Peyer's patch (tissue), 4 donors: ENCODE measurements around the gene GLIS1. TPM values are rescaled to one million over a fixed set of nuclear protein-coding genes. Genes with fewer than 3 reads are reported as not detected.
A peak's percentile ranks its signal among the peaks of the same experiment; 100 is the strongest.

Experiments
- DNase-seq, 3 donors: peaks; one replicate each; pipeline ENCODE4 v3.0.0-alpha.2; 2017 to 2019
- H3K27ac ChIP-seq, 4 donors: fragments of 200-600 bp; sonication (generic); one replicate each; pipeline ENCODE4 v1.5.1; 2016 to 2019
- H3K27me3 ChIP-seq, 2 donors: fragments of 200-600 bp; sonication (generic); one replicate each; pipeline ENCODE4 v1.5.1; 2019
- H3K36me3 ChIP-seq, 3 donors: fragments of 200-600 bp; sonication (generic); one replicate each; pipeline ENCODE4 v1.5.1; 2016 to 2019
- H3K4me1 ChIP-seq, 4 donors: fragments of 200-600 bp; sonication (generic); one replicate each; pipeline ENCODE4 v1.5.1; 2016 to 2019
- H3K4me3 ChIP-seq, 4 donors: fragments of 200-600 bp; sonication (generic); 1 replicate in 3 of 4; 2 replicates in 1 of 4; pipeline ENCODE4 v1.5.1; 2016 to 2019; ENCODE audit warnings: mild to moderate bottlenecking in 1 of 4
- H3K9me3 ChIP-seq, 4 donors: fragments of 200-600 bp; sonication (generic); one replicate each; pipeline ENCODE4 v1.5.1; 2016 to 2019; ENCODE audit warnings: mild to moderate bottlenecking in 1 of 4
- POLR2A ChIP-seq, 2 donors: fragments of 450-650 bp; IDR thresholded peaks; one replicate each; pipeline ENCODE4 v1.5.1; 2017; ENCODE audit warnings: antibody characterized with exemption in 2 of 2, mild to moderate bottlenecking in 2 of 2, moderate library complexity in 2 of 2
- total RNA-seq, 4 donors: library from RNA; depleted of rRNA; stranded (reverse); fragments of >200 nt; gene quantifications; one replicate each; pipeline ENCODE4 v1.1.0, GENCODE V29; 2016
- TF ChIP-seq, protein P1 (sequence below), 6 experiments: fragments of 450-650 bp in 4 of 6; fragments of 200-600 bp in 2 of 6; sonication (generic) in 1 of 6; IDR thresholded peaks; one replicate each; pipeline ENCODE4 v1.5.1; 2017 to 2019; ENCODE audit warnings: antibody characterized with exemption in 6 of 6, mild to moderate bottlenecking in 3 of 6, moderate library complexity in 1 of 6

Gene GLIS1
- total RNA-seq, 4 donors from 2014 or later = 0.54 to 1.7 (median 0.66) TPM; not detected in 1

DNA sequence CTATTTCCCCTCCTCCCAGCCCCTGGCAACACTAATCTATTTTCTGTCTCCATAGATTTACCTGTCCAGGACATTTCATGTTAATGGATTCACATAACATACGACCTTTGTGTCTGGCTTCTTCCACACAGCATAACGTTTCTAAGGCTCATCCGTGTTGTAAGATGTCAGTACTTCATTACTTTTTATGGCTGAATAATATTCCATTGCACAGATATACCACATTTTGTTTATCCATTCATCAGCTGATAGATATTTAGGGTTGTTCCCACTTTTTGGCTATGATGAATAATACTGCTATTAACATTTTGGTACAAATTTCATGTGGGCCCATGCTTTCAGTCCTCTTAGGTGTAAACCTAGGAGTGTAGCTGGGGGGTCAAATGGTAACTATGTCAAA is 38.2 kb downstream of the GLIS1 start:
- no peak for TF ChIP-seq POLR2A (IDR thresholded peaks at IDR 0.05)
- TF ChIP-seq, protein P1, sequence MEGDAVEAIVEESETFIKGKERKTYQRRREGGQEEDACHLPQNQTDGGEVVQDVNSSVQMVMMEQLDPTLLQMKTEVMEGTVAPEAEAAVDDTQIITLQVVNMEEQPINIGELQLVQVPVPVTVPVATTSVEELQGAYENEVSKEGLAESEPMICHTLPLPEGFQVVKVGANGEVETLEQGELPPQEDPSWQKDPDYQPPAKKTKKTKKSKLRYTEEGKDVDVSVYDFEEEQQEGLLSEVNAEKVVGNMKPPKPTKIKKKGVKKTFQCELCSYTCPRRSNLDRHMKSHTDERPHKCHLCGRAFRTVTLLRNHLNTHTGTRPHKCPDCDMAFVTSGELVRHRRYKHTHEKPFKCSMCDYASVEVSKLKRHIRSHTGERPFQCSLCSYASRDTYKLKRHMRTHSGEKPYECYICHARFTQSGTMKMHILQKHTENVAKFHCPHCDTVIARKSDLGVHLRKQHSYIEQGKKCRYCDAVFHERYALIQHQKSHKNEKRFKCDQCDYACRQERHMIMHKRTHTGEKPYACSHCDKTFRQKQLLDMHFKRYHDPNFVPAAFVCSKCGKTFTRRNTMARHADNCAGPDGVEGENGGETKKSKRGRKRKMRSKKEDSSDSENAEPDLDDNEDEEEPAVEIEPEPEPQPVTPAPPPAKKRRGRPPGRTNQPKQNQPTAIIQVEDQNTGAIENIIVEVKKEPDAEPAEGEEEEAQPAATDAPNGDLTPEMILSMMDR (IDR thresholded peaks at IDR 0.05) = no peak
- no peaks in the 10 kb centered on the region for H3K36me3 ChIP-seq

DNA sequence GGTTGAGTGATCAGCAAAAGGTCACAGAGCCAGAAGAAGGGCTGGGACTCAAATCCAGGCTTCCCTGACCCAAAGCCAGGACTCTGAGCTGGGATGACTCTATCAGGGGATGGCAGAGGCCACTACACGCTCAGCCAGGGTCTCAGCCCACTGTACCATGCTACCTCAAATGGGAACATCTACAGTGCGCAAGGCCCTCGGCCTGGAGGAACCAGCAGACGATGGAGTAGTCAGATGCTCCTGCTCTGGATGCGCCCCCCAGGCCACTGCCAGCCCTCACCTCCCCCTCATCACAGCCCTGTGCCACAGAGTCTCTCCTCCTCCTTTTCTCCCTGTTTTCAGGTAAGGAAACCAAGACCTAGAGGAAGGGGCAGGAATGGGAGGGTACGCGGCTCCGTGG is 39.0 kb downstream of the GLIS1 start:
- TF ChIP-seq POLR2A (IDR thresholded peaks at IDR 0.05) = no peak
- TF ChIP-seq, protein P1 (IDR thresholded peaks at IDR 0.05) = no peak
- H3K27ac ChIP-seq = no peak overlapping the region
- DNase-seq = peak in 1 of 3 donors; percentile 21
- H3K36me3 ChIP-seq = no peaks in the 10 kb centered on the region
- no peaks in the 10 kb centered on the region for H3K9me3 ChIP-seq
- H3K4me1 ChIP-seq = peaks cover 0 to 5% (median 0%) of the 10 kb centered on the region in 4 donors
- H3K4me3 ChIP-seq = no peak overlapping the region
- H3K27me3 ChIP-seq = no peaks in the 10 kb centered on the region

More for the DNA sequence above, 38.2 kb downstream of the GLIS1 start:
- H3K27me3 ChIP-seq = no peaks in the 10 kb centered on the region
- H3K9me3 ChIP-seq = no peaks in the 10 kb centered on the region
- H3K4me3 ChIP-seq = no peak overlapping the region
- H3K4me1 ChIP-seq = peaks cover 0 to 5% (median 0%) of the 10 kb centered on the region in 4 donors
- no peak overlapping the region for H3K27ac ChIP-seq
- DNase-seq = no peak

DNA sequence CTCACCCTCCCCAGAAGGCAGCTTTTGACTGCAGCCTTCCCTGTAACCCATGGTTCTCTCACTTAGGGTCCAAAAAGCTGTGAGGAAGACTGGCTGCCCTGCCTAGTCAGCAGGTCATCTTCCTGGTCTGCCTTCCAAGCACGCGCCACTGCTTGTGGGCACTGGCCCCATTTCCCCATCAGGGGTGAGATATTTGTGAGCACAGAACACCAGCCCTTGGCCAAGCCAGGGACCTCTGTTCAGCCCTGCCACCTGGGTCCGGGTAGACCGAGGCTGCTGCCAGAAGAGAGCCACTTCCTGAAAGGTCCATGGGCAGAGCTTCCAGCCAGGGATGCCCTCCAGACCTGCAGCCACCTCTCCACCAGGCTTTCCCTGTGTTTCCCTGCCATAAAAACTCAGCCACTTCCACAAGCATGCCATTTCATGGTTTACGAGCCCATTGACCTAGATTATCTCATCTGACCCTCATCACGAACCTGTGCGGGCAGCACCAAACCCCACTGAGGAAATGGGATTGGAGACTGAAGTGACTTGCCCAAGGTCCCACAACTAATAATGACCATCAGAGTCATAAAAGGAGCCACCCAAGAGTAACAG is 40.5 kb downstream of the GLIS1 start:
- Histone ChIP-seq H3K27ac (peak overlapping the region in 1 of 4 donors; percentile 30), H3K9me3 (no peaks in the 10 kb centered on the region), H3K4me1 (peaks cover 0 to 5% (median 0%) of the 10 kb centered on the region in 4 donors), H3K27me3 (no peaks in the 10 kb centered on the region), H3K4me3 (no peak overlapping the region), H3K36me3 (no peaks in the 10 kb centered on the region)
- no peak for TF ChIP-seq POLR2A (IDR thresholded peaks at IDR 0.05)
- TF ChIP-seq, protein P1 (IDR thresholded peaks at IDR 0.05) = no peak
- peak in 1 of 3 donors; percentile 37 for DNase-seq

DNA sequence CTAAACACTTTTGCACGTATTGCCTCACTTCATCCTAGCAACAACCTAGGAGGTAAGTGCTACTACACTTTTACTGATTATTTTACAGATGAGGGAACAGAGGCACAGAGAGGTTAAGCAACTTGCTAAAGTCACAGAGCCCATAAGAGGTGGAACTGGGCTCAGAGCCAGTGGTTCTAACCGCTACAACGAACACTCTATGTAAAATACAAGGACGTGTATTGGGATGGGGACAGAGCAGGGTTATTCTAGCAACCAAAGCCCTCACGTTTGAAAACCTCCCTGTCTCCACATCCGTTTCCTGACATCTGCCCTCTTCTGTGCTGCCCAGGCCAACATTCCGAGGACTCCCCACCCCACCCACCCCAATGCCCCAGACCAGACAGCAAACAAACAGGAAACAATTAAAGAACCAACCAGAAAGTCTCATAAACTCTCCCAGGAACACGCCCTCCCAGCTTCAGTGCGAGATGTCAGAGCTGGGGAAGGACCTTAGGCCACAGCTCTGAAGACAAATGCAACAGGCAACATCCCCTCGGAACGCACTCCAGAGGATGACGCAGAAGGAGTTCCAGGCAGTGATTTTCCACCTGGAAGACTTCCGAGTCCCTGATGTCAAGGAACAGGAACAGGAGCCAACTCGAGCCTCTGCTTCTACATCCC is 41.1 kb downstream of the GLIS1 start:
- H3K4me3 ChIP-seq = no peak overlapping the region
- peak in 1 of 3 donors; percentile 32 for DNase-seq
- H3K9me3 ChIP-seq = no peaks in the 10 kb centered on the region
- H3K4me1 ChIP-seq = peaks cover 0 to 5% (median 0%) of the 10 kb centered on the region in 4 donors
- no peaks in the 10 kb centered on the region for H3K27me3 ChIP-seq
- no peak for TF ChIP-seq POLR2A (IDR thresholded peaks at IDR 0.05)
- TF ChIP-seq, protein P1 (IDR thresholded peaks at IDR 0.05) = no peak
- H3K36me3 ChIP-seq = no peaks in the 10 kb centered on the region
- peak overlapping the region in 1 of 4 donors; percentile 30 for H3K27ac ChIP-seq

DNA sequence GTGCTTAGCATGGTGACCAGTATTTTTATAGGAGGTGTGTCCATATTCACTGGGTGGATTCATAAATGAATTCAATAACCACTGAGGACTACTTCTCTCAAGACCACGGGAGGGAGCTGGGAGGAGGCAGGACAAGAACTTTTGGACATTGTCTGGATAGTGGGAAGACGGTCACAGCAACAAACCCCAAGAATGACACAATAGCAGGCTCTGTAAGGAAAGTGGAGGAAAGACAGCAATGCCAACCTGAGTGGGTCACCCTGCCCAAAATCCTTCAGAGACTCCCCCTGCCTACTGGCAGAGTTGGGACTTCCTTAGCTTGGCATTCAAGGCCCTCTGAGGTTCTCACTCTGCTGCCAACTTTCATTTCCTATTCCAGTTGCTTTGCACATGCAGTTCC is 42.0 kb downstream of the GLIS1 start:
- Histone ChIP-seq H3K4me3 (no peak overlapping the region), H3K36me3 (no peaks in the 10 kb centered on the region), H3K27me3 (no peaks in the 10 kb centered on the region), H3K9me3 (no peaks in the 10 kb centered on the region), H3K4me1 (peaks cover 0 to 5% (median 0%) of the 10 kb centered on the region in 4 donors), H3K27ac (no peak overlapping the region)
- DNase-seq = no peak
- TF ChIP-seq, protein P1 (IDR thresholded peaks at IDR 0.05) = no peak
- no peak for TF ChIP-seq POLR2A (IDR thresholded peaks at IDR 0.05)
